Aorta (tissue), 5 donors: ENCODE data around the gene TMEM33. TPM values are rescaled to one million over a fixed set of nuclear protein-coding genes. Genes with fewer than 3 reads are reported as not detected.

Experiments used
- ATAC-seq: fragments of 200-7000 bp; cut with Tn5 transposase; one replicate; pipeline ENCODE4 v1.9.1; 2022; ENCODE audit warnings: moderate library complexity; ENCODE audit not compliant: low FRiP score
- DNase-seq, 2 donors: peaks; one replicate each; pipeline ENCODE4 v3.0.0-alpha.2; 2020
- H3K27ac ChIP-seq, 2 donors: one replicate each; pipeline ENCODE4 v1.5.1; 2013; ENCODE audit warnings: low read length in 2 of 2, mild to moderate bottlenecking in 2 of 2, moderate library complexity in 2 of 2, control low read depth in 1 of 2, inconsistent platforms in 1 of 2, low read depth in 1 of 2
- H3K27me3 ChIP-seq, 2 donors: one replicate each; pipeline ENCODE4 v1.6.1; 2013; ENCODE audit warnings: control low read depth in 1 of 2, low read length in 1 of 2, mild to moderate bottlenecking in 1 of 2, moderate library complexity in 1 of 2; ENCODE audit not compliant: insufficient read depth in 2 of 2, control insufficient read depth in 1 of 2
- H3K36me3 ChIP-seq, 2 donors: one replicate each; pipeline ENCODE4 v1.6.1; 2013; ENCODE audit warnings: control low read depth in 1 of 2, low read length in 1 of 2, mild to moderate bottlenecking in 1 of 2; ENCODE audit not compliant: insufficient read depth in 2 of 2, control insufficient read depth in 1 of 2
- H3K4me1 ChIP-seq, 2 donors: one replicate each; pipeline ENCODE4 v1.6.1; 2013; ENCODE audit warnings: low read length in 2 of 2, control low read depth in 1 of 2, mild to moderate bottlenecking in 1 of 2, moderate library complexity in 1 of 2; ENCODE audit not compliant: insufficient read depth in 2 of 2, control insufficient read depth in 1 of 2
- H3K4me3 ChIP-seq, 2 donors: one replicate each; pipeline ENCODE4 v1.5.1; 2013; ENCODE audit warnings: low read length in 2 of 2, control low read depth in 1 of 2, mild to moderate bottlenecking in 1 of 2
- H3K9me3 ChIP-seq: one replicate; pipeline ENCODE4 v1.6.1; 2013; ENCODE audit warnings: mild to moderate bottlenecking, low read length; ENCODE audit not compliant: control insufficient read depth
- WGBS, 2 donors: extraction: QIAGEN DNeasy Blood & Tissue Kit; methylation state at CpG; one replicate each; pipeline ENCODE4 v1.1.7; 2013; 5-methylcytosine and 5-hydroxymethylcytosine counted together
- intact Hi-C, 2 donors: fragments of 100-400 bp; cut with DNase I; formaldehyde crosslinking; loops; one replicate each; pipeline versions ENCODE4 v1.14.2 to v1.15.0; 2022
- polyA plus RNA-seq, 2 donors: library from polyadenylated mRNA; stranded (reverse); fragments of 200-250 nt; gene quantifications; one replicate each; pipeline ENCODE4 v1.2.3, GENCODE V29; 2013
- total RNA-seq, 2 donors: library from RNA; stranded (reverse); fragmentation: NEBNext Ultra II Directional; extraction: Animal tissue kit (Norgen Biotek cat#: 25700); gene quantifications; one replicate each; pipeline ENCODE4 v1.2.1, GENCODE V29; 2021
- donor health status: healthy with polysubstance abuse.
- donor health status: Bipolar disorder and iron deficiency.
- donor health status: DM: no; HTN: no; CAD: no.
- donor health status: DM: no; HTN: no; CAD: no.
- donor health status: DM: yes; HTN: yes; CAD: no.

TMEM33 gene
- total and polyA plus RNA-seq, 4 donors: 5.5 to 33.9 (median 17.0) TPM

- Histone ChIP-seq H3K4me1 (no peaks in the 10 kb centered on the region), H3K27me3 (no peaks in the 10 kb centered on the region), H3K9me3 (no peaks in the 10 kb centered on the region), H3K4me3 (no peak overlapping the region), H3K27ac (no peak overlapping the region), H3K36me3 (no peaks in the 10 kb centered on the region)
- DNase-seq (no peak), ATAC-seq (no peak)
- WGBS, 2 donors: 92 to 93% methylated on average over 22 of the region's 22 CpGs
- intact Hi-C loops: no loop called here
These were observed 47.5 kb downstream of the TMEM33 start for GRCh38 chr4:41982716-41983115.

- intact Hi-C loops: no loop called here
- Histone ChIP-seq H3K36me3 (no peaks in the 10 kb centered on the region), H3K27ac (no peak overlapping the region), H3K27me3 (no peaks in the 10 kb centered on the region), H3K4me3 (no peak overlapping the region), H3K9me3 (no peaks in the 10 kb centered on the region), H3K4me1 (peaks cover 0 to 1% of the 10 kb centered on the region in 2 donors)
- WGBS, 2 donors: 15 to 33% methylated on average over 1 of the region's 1 CpG
- ATAC-seq (no peak), DNase-seq (no peak)
These were observed 49.9 kb downstream of the TMEM33 start for GRCh38 chr4:41985151-41985550.

GRCh38 chr4:41989994-41990364 is 54.8 kb downstream of the TMEM33 start:
- DNase-seq: no peak
- intact Hi-C loops: loop anchor here in 1 of 2 donors (2.0 kb wide), 1 partner anchor 55 kb away; the partner anchor contains the start of gene TMEM33
- WGBS, 2 donors: 0 to 1% methylated on average over 12 of the region's 12 CpGs

GRCh38 chr4:41990365-41991111 is 55.3 kb downstream of the TMEM33 start, which contains the start of gene SLC30A9:
TSS of gene SLC30A9 (plus strand) at chr4:41990530. CDS start at chr4:41990652, 122 bp downstream.
- H3K27ac ChIP-seq: peak within 1 kb of the TSS in 1 of 2 donors; percentile 14
- DNase-seq (peak; percentile 96 to 97), ATAC-seq (peak; percentile 99)
- no peaks in the 10 kb centered on the region for H3K9me3 ChIP-seq
- peak within 1 kb of the TSS; percentile 60 to 81 for H3K4me3 ChIP-seq
- H3K27me3 ChIP-seq: no peaks in the 10 kb centered on the region
- intact Hi-C loops: loop anchor here in 1 of 2 donors (2.0 kb wide), 1 partner anchor 56 kb away; the partner anchor contains the start of gene TMEM33
- 0% methylated on average over 54 to 64 of the region's 64 CpGs for WGBS, 2 donors
- peaks cover 3 to 4% of the 10 kb centered on the region in 2 donors for H3K4me1 ChIP-seq
- no peaks in the 10 kb centered on the region for H3K36me3 ChIP-seq

More at GRCh38 chr4:41989994-41990364, 54.8 kb downstream of the TMEM33 start:
- no peaks in the 10 kb centered on the region for H3K36me3 ChIP-seq
- H3K27me3 ChIP-seq: no peaks in the 10 kb centered on the region
- no peaks in the 10 kb centered on the region for H3K9me3 ChIP-seq
- peak; percentile 52 for ATAC-seq
- H3K4me3 ChIP-seq: peak overlapping the region; percentile 60 to 72
- H3K27ac ChIP-seq: peak overlapping the region in 1 of 2 donors; percentile 14
- peaks cover 3 to 4% of the 10 kb centered on the region in 2 donors for H3K4me1 ChIP-seq

- no peak for DNase-seq
- Histone ChIP-seq H3K9me3 (no peaks in the 10 kb centered on the region), H3K4me3 (no peak overlapping the region), H3K27ac (no peak overlapping the region), H3K27me3 (no peaks in the 10 kb centered on the region), H3K36me3 (no peaks in the 10 kb centered on the region), H3K4me1 (peaks cover 3 to 4% of the 10 kb centered on the region in 2 donors)
- intact Hi-C loops: loop anchor here in 1 of 2 donors (2.0 kb wide), 1 partner anchor 57 kb away; the partner anchor contains the start of gene TMEM33
- ATAC-seq: no peak
- 87% methylated on average over 10 of the region's 10 CpGs for WGBS, 2 donors
These were observed 56.9 kb downstream of the TMEM33 start for GRCh38 chr4:41991916-41992767.

GRCh38 chr4:41992967-41993857 is 58.0 kb downstream of the TMEM33 start:
- Histone ChIP-seq H3K36me3 (no peaks in the 10 kb centered on the region), H3K4me3 (no peak overlapping the region), H3K27ac (no peak overlapping the region), H3K27me3 (no peaks in the 10 kb centered on the region), H3K9me3 (no peaks in the 10 kb centered on the region), H3K4me1 (peaks cover 3 to 4% of the 10 kb centered on the region in 2 donors)
- ATAC-seq (no peak), DNase-seq (no peak)
- intact Hi-C loops: no loop called here
- WGBS, 2 donors: 85 to 88% methylated on average over 4 of the region's 4 CpGs

- intact Hi-C loops: no loop called here
- ATAC-seq (no peak), DNase-seq (no peak)
- Histone ChIP-seq H3K27me3 (no peaks in the 10 kb centered on the region), H3K4me3 (no peak overlapping the region), H3K4me1 (peaks cover 3 to 4% of the 10 kb centered on the region in 2 donors), H3K9me3 (no peaks in the 10 kb centered on the region), H3K27ac (no peak overlapping the region), H3K36me3 (no peaks in the 10 kb centered on the region)
- 88 to 92% methylated on average over 3 of the region's 3 CpGs for WGBS, 2 donors
These were observed 59.3 kb downstream of the TMEM33 start for GRCh38 chr4:41994461-41994985.

- Histone ChIP-seq H3K27me3 (no peaks in the 10 kb centered on the region), H3K27ac (no peak overlapping the region), H3K9me3 (no peaks in the 10 kb centered on the region), H3K36me3 (no peaks in the 10 kb centered on the region), H3K4me1 (no peaks in the 10 kb centered on the region), H3K4me3 (no peak overlapping the region)
- no peak for ATAC-seq
- WGBS, 2 donors: 93% methylated on average over 3 of the region's 3 CpGs
- intact Hi-C loops: no loop called here
- DNase-seq: no peak
These were observed 62.8 kb downstream of the TMEM33 start for GRCh38 chr4:41998019-41998418.
